ENCODE results near the gene MYEOV.
A peak's percentile ranks its signal among the peaks of the same experiment; 100 is the strongest.

MYEOV gene

DNA sequence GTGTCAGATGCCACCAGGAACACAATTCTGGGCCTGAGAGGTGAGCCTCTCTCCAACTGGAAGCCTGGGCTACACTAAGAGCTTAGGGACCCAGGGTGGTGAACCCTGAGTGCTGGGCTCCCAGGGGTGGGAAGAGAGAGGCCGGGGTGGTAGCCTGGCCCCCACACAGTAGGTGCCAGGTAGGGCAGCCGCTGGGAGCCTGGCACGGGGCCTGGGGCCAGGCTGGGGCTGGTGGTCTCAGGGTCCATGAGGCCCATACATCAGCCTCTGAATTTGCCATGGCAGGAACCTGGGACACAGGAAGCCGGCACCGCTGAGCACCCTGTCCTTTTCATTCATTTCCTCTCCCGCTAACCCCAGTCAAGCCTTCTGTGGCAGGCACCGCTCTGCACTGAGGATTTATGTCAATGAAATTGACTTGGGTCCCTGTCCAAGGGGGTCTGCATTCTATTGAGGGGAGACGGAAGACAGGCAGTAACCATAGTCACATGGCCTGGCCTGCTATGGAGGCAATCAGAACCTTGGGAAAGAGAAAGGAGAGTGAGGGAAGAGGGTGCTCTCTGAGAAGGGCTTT lies 8.6 kb downstream of the MYEOV start:
- no peak for DNase-seq

DNA sequence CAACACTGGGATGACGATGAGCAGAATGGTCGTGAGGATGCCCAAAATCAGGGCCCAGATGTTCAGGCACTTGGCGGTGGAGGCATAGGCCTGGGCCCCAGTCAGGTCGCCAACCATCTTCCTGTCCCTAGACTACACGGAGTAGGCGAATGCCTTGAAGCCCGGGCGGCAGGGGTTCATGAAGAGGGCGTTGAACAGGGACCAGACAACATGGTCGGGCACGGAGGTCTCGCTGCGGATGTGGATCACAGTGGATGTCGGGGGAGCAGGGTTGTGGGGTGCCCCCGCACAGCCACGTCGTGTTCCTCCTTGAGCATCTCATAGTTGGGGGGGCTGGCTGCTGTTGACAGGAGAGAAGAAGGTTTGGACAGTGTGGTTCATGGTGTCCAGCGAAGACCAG lies 9.5 kb downstream of the MYEOV start:
- DNase-seq: no peak

DNA sequence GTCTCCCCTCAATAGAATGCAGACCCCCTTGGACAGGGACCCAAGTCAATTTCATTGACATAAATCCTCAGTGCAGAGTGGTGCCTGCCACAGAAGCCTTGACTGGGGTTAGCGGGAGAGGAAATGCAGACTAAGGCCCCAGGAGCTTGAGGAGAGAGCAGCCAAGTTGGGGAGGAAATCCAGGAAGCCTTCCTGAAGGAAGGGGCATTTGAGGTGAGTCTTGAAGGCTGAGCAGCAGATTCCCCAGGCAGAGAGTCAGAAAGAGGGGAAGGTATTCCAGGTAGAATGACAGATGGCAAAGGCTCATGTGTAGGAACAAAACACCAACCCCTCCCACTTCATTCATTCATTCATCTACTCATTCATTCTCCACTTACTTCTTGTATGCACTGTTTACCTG lies 10.3 kb downstream of the MYEOV start:
- no peak for DNase-seq

DNA sequence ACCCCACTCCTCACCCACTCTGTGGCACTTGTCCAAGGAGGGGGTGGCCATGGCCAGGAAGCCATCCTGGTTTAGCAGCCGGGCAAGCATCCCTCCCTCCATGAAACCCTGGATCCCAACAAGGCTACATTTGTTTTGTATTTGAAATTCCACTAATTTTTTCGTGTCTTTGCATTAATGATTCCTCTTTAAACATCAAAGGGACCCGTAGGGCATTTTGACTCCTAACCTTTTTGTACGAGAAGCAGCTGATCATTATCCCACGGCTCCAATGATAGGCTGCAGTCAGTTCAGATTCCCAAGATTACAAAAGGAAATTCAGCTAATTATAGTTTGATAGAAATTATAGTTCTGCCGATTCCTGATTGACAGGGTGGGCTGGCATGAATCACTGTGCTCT lies 10.7 kb downstream of the MYEOV start:
- DNase-seq: no peak

DNA sequence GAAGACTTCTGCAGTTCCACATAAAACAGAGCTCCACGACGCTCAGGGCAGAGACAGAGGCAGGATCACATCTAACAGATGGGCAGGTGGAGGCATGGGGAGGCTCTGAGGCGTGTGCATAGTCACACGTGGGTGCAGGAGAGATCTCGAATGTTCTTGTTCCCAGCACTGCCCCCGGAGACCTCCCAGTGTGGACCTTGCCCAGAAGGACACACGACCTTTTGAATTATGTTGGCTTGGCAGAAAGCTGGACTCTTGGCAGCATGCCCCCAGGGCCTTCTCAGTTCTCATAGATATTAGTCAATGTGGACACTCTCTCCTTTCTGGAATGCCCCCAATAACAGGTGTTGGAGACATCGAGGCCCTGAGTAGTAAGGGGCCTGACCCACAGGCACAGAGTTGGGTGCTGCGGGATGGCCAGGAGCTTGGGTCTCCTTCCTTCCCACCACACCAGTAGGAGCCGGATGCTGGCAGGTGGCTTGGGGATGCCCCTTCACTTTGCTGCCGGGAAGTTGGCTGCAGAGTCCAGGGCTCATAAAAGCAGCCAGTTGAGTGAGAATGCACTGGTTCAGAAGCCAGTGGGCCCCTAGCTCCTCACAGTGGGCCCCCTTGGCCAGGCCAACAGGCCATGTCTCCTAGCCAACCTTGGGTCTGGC lies 12.1 kb downstream of the MYEOV start:
- no peak for DNase-seq

DNA sequence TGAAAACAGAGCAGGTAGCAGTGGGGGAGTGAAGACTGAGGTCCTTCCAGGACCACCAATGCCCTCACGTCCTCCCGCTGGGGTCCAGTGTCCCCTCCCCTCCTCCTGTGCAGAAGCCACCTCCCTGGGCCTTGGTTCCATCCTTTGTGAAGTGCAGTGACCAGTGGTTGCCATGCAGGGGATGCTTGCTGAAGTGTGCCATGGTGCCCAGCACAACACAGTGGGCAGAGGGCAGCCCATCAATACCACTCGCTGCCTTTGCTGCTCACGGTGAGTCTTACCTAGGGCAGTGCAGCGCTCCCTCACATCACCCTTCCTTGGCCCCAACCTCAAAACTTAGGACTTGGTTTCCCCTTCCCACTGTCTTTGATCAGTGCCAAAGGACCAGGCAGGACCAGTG lies 12.9 kb downstream of the MYEOV start:
- DNase-seq: no peak

DNA sequence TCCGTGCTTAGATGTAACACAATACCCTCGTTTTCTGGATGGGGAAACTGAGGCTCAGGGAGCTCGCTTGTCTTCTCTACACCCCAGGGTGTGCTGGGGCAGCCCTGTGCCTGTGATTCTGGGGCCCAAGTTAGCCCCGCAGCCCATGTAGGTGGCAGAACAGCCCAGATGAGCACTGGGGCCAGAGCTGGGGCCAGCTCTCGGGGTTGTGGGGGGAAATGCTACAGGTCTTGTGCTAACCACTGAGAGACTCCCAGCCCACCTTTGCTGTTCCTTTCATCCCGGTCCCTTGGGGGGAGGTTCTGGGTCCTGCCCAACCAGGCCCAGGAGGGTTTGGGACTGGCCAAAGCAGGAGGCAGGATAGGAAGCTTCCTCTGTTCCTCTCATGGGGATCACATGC lies 13.5 kb downstream of the MYEOV start:
- no peak for DNase-seq

DNA sequence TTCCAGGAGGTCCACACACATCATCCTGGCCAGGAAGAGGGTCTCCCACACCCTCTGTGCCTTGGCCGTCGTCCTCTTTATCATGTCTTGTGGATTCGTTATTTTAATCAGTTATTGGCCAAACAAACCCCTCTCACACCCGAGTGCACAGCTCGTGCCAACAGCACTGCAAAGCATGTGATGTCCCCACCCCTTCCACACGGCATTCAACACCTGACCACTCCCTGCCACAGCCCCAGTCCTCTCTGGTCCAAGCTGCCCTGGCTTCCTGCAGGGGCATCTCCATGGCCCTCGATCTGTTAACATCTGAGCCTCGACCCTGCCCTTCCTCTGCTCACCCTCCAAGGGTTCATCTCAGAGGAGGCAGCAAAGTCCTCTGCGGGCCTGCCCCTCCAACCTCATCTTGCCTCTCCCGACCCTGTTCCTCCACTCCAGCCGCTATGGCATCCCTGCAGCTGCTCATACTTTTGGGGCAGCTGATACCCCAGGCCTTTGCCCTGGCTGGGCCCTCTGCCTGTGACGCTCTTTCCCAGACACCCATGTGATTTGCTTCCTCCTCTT lies 14.0 kb downstream of the MYEOV start:
- DNase-seq: no peak

DNA sequence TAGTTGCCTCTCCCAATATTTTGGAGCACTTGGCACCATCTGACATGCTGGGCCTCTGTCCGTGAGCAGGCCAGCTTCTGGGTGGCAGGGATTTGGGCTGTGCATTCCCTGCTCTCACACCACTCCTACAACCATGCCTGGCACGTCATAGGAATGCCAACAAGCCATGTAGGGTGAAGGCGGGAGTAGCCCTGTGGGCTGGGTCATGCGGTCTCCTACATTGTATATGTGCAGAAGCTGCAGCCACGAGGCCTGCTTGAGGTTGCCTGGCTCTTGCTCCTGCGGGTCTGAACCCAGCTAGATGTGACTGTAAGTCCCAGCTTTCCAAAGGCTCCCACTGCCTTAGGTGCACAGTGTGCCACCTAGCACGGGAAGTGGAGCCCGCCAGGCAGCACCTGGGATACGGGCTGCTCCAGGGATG lies 14.5 kb downstream of the MYEOV start:
- no peak for DNase-seq

DNA sequence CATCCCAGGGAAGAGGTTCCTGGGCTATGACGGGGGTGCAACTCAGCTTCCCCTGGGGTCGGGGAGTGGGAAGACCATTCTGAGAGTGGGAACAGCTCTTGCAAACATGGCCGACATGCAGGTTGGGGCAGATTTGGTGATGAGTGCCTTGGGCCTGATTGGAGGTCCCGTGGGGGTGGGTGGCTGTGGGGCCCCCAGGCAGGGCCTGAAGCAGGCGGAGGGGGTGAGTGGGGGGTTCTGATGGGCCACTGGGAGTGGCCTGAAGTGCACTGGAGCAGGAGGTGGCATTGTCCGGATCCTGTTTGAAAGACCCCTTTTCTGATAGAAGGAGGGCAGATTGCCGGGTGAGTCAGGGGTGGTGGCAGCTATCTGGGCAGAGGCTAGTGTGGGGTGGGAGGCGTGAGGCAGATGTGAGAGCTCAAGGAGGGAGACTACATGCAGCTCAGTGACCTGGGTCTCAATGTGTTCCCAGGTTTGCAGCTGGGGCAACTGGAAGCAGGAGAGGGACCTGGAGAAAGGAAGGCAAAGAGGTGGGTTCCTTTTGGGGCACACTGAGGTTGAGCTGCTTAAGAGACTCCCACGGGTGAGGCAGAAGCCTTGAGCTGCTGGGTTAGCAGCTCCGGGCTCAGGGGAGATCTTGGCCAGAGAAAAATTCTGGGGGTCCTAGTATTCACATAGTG lies 15.1 kb downstream of the MYEOV start:
- DNase-seq: no peak

DNA sequence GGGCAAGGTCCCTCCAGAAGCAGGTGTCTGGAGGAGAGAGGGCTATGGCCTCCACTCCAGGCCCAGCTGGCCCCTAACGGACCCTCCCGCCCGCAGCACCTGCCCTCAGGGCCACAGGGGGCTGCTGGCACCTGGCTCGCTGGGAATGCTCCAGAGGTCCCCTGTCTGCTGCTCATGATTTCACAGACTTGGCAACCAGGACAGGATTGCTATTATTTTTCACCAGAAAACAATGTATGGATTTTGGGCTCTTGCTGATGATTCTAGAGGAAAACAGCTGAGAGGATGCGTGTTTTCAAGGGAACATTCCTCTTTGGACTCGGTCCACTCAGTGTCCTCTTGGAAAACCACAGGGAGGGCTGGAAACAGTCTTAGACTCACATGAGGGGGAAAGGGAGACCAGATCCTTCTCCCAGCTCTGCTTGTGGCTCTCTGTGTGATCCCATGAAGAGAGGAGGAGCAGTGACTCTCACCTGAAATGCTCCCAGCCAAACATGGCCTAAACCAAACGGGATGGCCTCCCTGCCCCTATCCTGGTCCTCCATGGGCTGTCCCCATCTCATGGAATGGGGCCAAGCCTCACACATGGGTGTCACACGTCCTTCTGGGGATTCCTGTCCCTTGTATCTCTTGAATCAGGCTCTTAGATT lies 15.8 kb downstream of the MYEOV start:
- DNase-seq: no peak

DNA sequence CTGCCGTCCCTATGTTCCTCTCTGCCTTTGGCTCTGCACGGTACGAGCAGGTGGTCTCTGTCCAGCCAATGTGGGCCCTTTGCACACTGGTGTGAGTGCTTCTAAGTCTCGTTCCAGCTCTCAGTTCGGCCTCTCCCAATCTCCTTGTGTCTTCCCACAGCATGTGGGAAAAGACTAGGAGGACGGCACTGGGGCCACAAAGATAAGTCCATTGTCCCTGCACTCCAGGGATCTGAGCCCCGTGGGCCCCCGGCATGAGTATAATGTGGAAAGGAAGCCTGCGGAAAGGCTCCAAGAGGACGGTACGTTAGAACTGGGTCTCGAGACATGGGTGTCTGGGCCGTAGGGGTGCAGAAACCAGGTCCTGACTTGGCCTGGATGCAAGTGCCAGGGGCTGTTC lies 16.4 kb downstream of the MYEOV start:
- no peak for DNase-seq

DNA sequence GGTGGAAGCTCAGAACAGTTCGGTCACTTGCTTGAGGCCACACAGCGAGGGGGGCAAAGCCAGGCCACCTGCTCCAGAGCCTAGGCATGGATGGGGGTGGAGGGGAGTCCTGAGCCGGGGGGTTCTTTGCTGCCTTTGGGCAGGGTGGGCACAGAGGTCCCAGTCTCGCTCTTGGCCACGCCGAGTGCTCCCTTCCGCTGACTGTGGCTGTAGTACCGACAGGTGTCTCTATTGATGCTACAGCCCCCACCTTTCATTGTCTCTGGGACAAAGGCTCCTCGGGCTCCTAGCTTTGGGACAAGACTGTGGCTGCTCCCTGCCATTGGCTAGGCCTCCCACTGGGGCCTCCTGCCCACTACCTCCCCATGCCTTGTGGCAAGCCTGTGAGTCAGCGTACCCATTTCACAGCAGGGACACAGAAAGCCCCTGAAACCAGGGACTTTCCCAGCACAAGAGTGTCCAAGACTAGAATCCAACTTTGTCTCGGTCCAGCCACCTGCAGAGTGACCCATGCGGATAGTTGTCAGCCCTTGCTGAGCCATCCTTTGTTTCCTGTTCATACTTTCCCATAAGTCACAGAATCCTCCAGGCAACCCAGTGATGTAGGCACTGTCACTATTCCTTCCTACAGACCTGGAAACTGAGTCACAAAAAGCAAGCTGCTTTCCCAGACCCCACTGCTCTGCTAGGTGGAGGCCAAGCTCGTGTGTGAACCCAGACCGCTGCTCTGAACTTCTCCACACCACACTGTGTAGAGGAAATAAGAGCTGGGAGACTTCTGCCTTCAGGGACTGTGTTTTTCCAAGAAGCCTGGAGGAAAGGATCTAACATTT lies 17.2 kb downstream of the MYEOV start:
- DNase-seq: peak; percentile 47

DNA sequence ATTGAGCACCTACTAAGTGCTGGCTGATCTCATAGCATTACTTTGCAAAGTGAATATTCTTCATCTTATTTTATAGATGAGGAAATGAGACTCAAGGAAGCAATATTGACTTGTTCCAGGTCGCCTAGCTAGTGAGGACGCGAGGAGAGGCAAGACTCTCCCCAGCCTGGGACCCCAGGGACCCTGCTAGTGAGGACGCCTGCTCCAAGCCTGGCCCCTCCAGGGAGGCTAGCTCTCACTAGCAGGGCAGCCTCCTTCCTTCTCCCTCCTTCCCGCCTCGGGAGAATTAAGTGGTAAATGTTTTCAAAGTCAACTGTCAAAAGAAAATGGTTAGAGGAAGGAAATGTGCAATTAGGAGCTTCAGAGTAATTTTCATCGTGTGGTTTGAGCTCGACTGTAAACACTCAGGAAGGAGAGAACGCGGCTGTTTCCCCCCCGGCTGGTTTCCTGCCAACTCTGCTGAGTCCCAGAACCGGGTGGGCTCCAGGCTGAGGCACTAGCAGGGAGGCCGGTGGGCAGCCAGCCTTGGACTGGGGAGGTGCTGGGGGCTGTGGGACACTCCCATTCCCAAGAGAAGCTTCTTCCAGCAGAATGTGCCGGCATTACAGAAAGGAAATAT lies 17.9 kb downstream of the MYEOV start:
- no peak for DNase-seq

DNA sequence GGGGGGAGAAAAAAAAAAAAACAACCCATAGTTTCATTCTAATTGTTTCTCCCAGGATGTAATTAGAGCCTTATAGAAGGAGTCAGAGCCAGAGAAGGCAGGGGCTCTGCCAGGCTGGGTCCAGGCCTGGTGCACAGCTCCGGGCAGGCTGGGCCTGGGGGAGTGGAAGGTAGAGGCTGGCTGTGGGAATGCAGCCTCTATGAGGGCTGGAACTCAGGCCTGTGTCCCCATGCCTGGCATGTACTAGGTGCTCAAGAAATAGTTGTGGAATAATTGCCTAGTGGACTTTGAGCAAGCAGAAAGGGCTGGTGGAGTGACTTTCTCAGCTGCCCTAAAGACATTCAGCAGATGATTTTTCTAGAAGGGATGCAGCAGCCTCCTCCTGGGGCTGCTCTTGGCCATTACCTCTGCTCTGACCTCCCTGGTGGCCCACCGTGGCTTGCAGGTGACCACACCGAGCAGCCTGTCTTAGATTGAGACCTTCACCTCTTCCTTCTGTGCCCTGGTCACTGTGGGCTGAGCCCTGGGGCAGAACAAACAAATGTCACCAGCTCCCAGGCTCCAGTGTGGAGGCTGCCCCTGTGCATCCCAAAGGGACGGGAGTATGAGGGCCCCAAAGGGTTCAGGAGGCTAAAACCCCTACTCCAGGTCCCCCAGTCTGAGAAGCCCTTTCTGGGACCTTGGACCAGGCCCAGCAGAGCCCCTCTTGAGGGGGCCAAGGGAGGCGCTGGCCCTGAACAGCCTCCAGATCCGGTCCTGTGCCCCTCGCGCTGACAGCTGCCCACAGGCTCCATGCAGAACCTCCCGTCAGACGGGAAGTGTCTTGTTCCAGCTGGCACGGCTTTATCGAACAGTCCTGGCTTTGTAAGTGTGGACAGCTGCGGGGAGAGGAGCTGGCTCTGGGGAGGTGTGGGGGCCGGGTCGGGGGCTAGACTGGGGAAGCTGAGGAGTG lies 18.8 kb downstream of the MYEOV start:
- DNase-seq: no peak

DNA sequence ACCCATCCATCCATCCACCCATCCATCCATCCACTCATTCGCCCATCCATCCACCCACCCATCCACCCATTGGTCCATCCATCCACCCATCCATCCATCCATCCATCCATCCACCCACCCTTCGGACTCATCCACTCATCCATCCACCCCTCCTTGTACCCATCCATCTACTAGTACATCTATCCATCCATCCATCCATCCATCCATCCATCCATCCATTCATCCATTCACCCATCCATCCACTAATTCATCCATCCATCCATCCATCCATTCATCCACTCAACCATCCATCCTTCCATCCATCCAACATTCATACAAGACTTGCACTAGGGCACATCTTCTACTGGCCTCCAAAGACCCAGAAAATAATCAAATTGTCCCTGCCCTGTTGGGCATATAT lies 20.0 kb downstream of the MYEOV start:
- no peak for DNase-seq

DNA sequence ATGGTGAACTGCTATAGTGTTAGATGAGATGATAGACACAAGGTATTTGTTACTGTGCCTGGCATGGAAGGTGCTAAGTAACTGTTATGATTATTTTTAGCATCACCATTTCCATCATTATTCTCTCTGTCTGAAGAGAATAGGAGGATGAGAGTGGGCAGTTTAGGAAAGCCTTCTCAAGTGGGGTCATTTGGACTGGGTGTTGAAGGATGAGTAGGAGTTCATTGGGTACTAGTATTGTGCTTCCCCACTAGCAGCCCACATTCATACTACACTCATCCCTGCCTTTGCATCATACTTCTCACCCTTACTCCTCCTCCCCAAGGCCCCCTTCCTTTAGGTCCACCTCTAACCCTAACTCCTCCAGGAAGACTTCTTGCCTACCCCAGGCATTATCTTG lies 20.6 kb downstream of the MYEOV start:
- DNase-seq: no peak

DNA sequence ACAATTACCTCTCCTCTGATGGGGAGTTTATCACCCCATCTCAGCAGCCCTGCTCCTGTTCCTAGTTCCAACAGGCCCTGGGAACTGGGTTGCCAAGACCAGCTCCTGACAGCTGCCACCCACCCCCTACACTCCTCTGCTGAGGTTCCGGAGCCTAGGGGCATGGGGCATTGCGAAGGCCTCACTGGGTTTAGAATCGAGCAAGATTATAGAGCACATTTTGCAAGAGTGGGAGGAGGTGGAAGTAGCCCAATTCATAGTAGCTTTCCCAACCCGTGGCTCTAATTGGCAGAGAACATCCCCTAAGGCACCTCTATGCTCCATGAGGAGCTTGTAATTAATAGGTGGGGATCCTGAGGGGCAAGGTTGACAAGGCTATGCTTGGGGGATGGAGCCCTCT lies 23.0 kb downstream of the MYEOV start:
- DNase-seq: no peak

DNA sequence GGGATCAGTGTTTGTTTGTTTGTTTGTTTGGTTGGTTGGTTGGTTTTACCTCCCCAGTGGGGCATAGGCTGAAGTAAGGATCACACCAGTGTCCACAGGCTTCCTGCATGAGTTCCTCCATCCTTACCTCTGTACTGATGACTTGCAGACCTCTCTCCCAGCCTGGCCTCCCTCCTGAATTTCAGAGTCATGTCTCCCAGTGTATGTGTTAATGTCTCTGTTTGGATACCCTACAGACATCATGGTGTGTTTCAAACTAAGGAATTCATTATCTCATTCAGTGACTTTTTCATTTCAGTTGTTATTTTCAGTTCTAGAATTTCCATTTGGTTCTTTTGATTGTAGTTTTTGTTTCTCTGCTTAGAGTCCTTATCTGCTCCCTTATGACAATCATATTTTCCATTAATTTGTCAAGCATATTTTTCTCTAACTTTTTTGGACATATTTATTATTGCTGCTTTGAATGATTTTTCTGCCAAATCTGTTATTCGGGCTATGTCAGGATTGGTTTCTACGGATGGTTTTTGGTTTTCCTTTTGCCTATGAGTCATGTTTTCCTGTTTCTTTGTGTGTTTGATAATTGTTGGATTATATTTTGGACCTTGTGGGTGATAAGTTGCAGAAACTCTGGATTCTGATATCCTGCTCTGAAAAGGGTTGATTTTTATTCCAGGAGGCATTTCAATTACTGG lies 23.6 kb downstream of the MYEOV start:
- DNase-seq: no peak

DNA sequence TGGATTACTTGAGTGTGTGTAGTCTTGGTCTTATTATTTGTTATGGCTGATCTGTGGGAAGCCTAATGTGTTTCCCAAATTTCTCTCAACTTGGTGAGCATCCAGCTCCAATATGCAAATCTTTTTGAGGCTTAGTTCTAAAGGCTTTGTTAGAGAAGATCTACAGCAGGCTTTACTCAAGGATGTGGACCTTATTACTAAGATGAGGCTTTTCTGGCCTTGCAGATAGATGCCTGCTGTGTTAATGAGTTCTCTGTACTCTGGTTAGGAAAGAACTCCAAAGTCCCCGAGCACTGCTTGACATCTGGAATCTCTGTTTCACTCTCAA lies 24.1 kb downstream of the MYEOV start:
- DNase-seq: no peak
